Liver (tissue), 9 donors: ENCODE results near the gene RHBDD3. TPM values are rescaled to one million over a fixed set of nuclear protein-coding genes. Genes with fewer than 3 reads are reported as not detected.

Source experiments
- DNase-seq: peaks from one replicate; pipeline ENCODE4 v3.0.0-alpha.2; 2017; ENCODE audit warnings: low spot score
- H3K27ac ChIP-seq, 2 donors: one replicate each; pipeline ENCODE4 v1.7.0; 2013; ENCODE audit warnings: inconsistent platforms in 2 of 2, low read length in 2 of 2, control low read depth in 1 of 2, low read depth in 1 of 2, mild to moderate bottlenecking in 1 of 2
- H3K27me3 ChIP-seq, 4 donors: one replicate each; pipeline versions ENCODE4 v1.6.1 to v1.7.0; 2013; ENCODE audit warnings: low read length in 3 of 4, inconsistent platforms in 1 of 4, mild to moderate bottlenecking in 1 of 4, moderate library complexity in 1 of 4; ENCODE audit not compliant: control insufficient read depth in 4 of 4, insufficient read depth in 4 of 4
- H3K36me3 ChIP-seq, 4 donors: one replicate each; pipeline versions ENCODE4 v1.6.1 to v1.7.0; 2013; ENCODE audit warnings: low read length in 3 of 4, mild to moderate bottlenecking in 3 of 4, low read depth in 1 of 4, moderate library complexity in 1 of 4; ENCODE audit not compliant: control insufficient read depth in 4 of 4, insufficient read depth in 3 of 4
- H3K4me1 ChIP-seq, 4 donors: one replicate each; pipeline versions ENCODE4 v1.6.1 to v1.7.0; 2013; ENCODE audit warnings: low read length in 3 of 4, mild to moderate bottlenecking in 3 of 4, moderate library complexity in 1 of 4; ENCODE audit not compliant: control insufficient read depth in 4 of 4, insufficient read depth in 4 of 4
- H3K4me3 ChIP-seq, 3 donors: one replicate each; pipeline versions ENCODE4 v1.6.1 to v1.7.0; 2013; ENCODE audit warnings: low read length in 3 of 3, control low read depth in 1 of 3, low read depth in 1 of 3, mild to moderate bottlenecking in 1 of 3
- H3K9ac ChIP-seq, 2 donors: one replicate each; pipeline ENCODE4 v1.7.0; 2013; ENCODE audit warnings: low read length in 2 of 2, mild to moderate bottlenecking in 2 of 2, moderate library complexity in 2 of 2, control low read depth in 1 of 2, low read depth in 1 of 2
- H3K9me3 ChIP-seq, 4 donors: one replicate each; pipeline versions ENCODE4 v1.6.1 to v1.7.0; 2013; ENCODE audit warnings: low read length in 3 of 4; ENCODE audit not compliant: control insufficient read depth in 4 of 4
- ATF3 ChIP-seq: IDR thresholded peaks from 2 replicates; pipeline ENCODE4 v1.6.1; 2016; ENCODE audit warnings: antibody characterized with exemption
- CTCF ChIP-seq: fragments of 150-350 bp; IDR thresholded peaks from 2 replicates; pipeline ENCODE4 v1.5.1; 2017; ENCODE audit warnings: improper control_type of control experiment, low read depth, low read length; ENCODE audit not compliant: missing input control
- EGR1 ChIP-seq, 2 donors: IDR thresholded peaks; 2 replicates each; pipeline ENCODE4 v1.6.1; 2016 to 2018; ENCODE audit warnings: antibody characterized with exemption in 2 of 2, low read depth in 2 of 2
- FOXA1 ChIP-seq: IDR thresholded peaks from 2 replicates; pipeline ENCODE4 v1.6.1; 2016; ENCODE audit warnings: antibody characterized with exemption
- FOXA2 ChIP-seq: IDR thresholded peaks from 2 replicates; pipeline ENCODE4 v1.6.1; 2016; ENCODE audit warnings: antibody characterized with exemption
- HNF4A ChIP-seq, 2 donors: conservative IDR thresholded peaks; 2 replicates each; pipeline ENCODE4 v1.6.1; 2016; ENCODE audit warnings: antibody characterized with exemption in 2 of 2, mild to moderate bottlenecking in 2 of 2
- HNF4G ChIP-seq: IDR thresholded peaks from 2 replicates; pipeline ENCODE4 v1.6.1; 2016; ENCODE audit warnings: antibody characterized with exemption
- NR2F2 ChIP-seq: IDR thresholded peaks from 2 replicates; pipeline ENCODE4 v1.6.1; 2016; ENCODE audit warnings: antibody characterized with exemption
- RAD21 ChIP-seq, 2 donors: IDR thresholded peaks; 2 replicates each; pipeline ENCODE4 v1.6.1; 2016; ENCODE audit warnings: antibody characterized with exemption in 2 of 2, mild to moderate bottlenecking in 2 of 2
- REST ChIP-seq: IDR thresholded peaks from 2 replicates; pipeline ENCODE4 v1.6.1; 2016; ENCODE audit warnings: antibody characterized with exemption, mild to moderate bottlenecking
- RXRA ChIP-seq, 2 donors: IDR thresholded peaks; 2 replicates each; pipeline ENCODE4 v1.6.1; 2017 to 2018; ENCODE audit warnings: antibody characterized with exemption in 2 of 2, mild to moderate bottlenecking in 1 of 2
- TAF1 ChIP-seq: conservative IDR thresholded peaks from 2 replicates; pipeline ENCODE4 v1.6.1; 2016; ENCODE audit warnings: antibody characterized with exemption, mild to moderate bottlenecking
- ZBTB33 ChIP-seq: IDR thresholded peaks from 2 replicates; pipeline ENCODE4 v1.6.1; 2016; ENCODE audit warnings: antibody characterized with exemption
- WGBS: extraction: QIAGEN DNeasy Blood & Tissue Kit; methylation state at CpG from one replicate; pipeline ENCODE4 v1.1.7; 2013; 5-methylcytosine and 5-hydroxymethylcytosine counted together
- polyA plus RNA-seq, 2 donors: library from polyadenylated mRNA; stranded (reverse) in 1 of 2; unstranded in 1 of 2; fragments of 200-250 nt in 1 of 2; fragments of >200 nt in 1 of 2; fragmentation: Nextera tagmentation in 1 of 2; extraction: Ambion mirVana in 1 of 2; gene quantifications; one replicate each; pipeline versions ENCODE4 v1.2.1 to v1.2.3, GENCODE V29; 2013 to 2015
- total RNA-seq, 2 donors: library from RNA; depleted of rRNA; stranded (reverse); fragments of >200 nt; gene quantifications; one replicate each; pipeline ENCODE4 v1.2.3, GENCODE V29; 2014
- donor health status: healthy.
- donor health status: healthy.
- donor health status: healthy.
- donor health status: healthy.
- donor health status: healthy.

Gene RHBDD3
- total and polyA plus RNA-seq, 4 donors, result 14.3 to 26.5 (median 18.3) TPM

GRCh38 chr22:29260601-29261315, 7.0 kb downstream of the RHBDD3 start (continued):
- no peak for TF ChIP-seq CTCF
- no peak for TF ChIP-seq HNF4A (conservative IDR thresholded peaks at IDR 0.05)
- TF ChIP-seq RXRA (IDR thresholded peaks at IDR 0.05), result no peak
- TF ChIP-seq FOXA1, result no peak

GRCh38 chr22:29260031-29260560, 7.7 kb downstream of the RHBDD3 start:
- TF ChIP-seq ZBTB33 (no peak), TAF1 (no peak), HNF4G (no peak), ATF3 (no peak), FOXA2 (no peak), EGR1 (IDR thresholded peaks at IDR 0.05; ENCODE audit: low read depth in 2 of 2) (no peak), NR2F2 (no peak), RXRA (IDR thresholded peaks at IDR 0.05) (no peak)
- no peak for DNase-seq
- H3K27me3 ChIP-seq, result no peaks in the 10 kb centered on the region
- H3K9ac ChIP-seq, result no peak overlapping the region
- no peak overlapping the region for H3K4me3 ChIP-seq
- no peaks in the 10 kb centered on the region for H3K9me3 ChIP-seq
- H3K27ac ChIP-seq, result no peak overlapping the region
- H3K4me1 ChIP-seq, result no peaks in the 10 kb centered on the region
- H3K36me3 ChIP-seq, result peaks cover 0 to 12% (median 2%) of the 10 kb centered on the region in 4 donors
- 97% methylated on average over 13 of the region's 13 CpGs for WGBS

- TF ChIP-seq TAF1, result no peak
- TF ChIP-seq NR2F2, result no peak
- no peak for TF ChIP-seq RAD21 (IDR thresholded peaks at IDR 0.05)
- TF ChIP-seq CTCF, result no peak
- no peak for TF ChIP-seq REST
- no peak for TF ChIP-seq ATF3
- no peak for TF ChIP-seq EGR1 (IDR thresholded peaks at IDR 0.05; ENCODE audit: low read depth in 2 of 2)
- DNase-seq, result no peak
- WGBS, result 92% methylated on average over 11 of the region's 11 CpGs
These were observed 8.4 kb downstream of the RHBDD3 start for GRCh38 chr22:29259253-29259899.

More at GRCh38 chr22:29259253-29259899, 8.4 kb downstream of the RHBDD3 start:
- H3K9me3 ChIP-seq, result no peaks in the 10 kb centered on the region
- H3K9ac ChIP-seq, result no peak overlapping the region
- H3K4me3 ChIP-seq, result no peak overlapping the region
- H3K4me1 ChIP-seq, result no peaks in the 10 kb centered on the region
- no peak overlapping the region for H3K27ac ChIP-seq
- H3K27me3 ChIP-seq, result no peaks in the 10 kb centered on the region
- H3K36me3 ChIP-seq, result peaks cover 0 to 10% (median 2%) of the 10 kb centered on the region in 4 donors
